Astrocyte of the spinal cord (primary cell): ENCODE data around the gene NATD1.

ENCODE experiments used
- DNase-seq: peaks from one replicate; pipeline ENCODE4 v3.0.0; 2011; ENCODE audit warnings: low read depth, low spot score
- H3K4me3 ChIP-seq: 2 replicates; pipeline ENCODE4 v1.5.1; 2011; ENCODE audit warnings: low read depth, mild to moderate bottlenecking, low read length, moderate library complexity
- CTCF ChIP-seq: IDR thresholded peaks from 2 replicates; pipeline ENCODE4 v1.5.1; 2012; ENCODE audit warnings: low read depth, mild to moderate bottlenecking, low read length, inconsistent platforms
- in situ Hi-C: cut with HindIII; loops from 2 replicates; pipeline ENCODE4 v1.10.0; 2017; ENCODE audit warnings: low sequenced_read_pairs

The NATD1 gene

GRCh38 chr17:21252796-21253645, at the start of gene NATD1:
Gene NATD1 (minus strand): TSS chr17:21253410. CDS start chr17:21253264, 146 bp downstream.
- peak within 1 kb of the TSS; percentile 52 for H3K4me3 ChIP-seq
- in situ Hi-C loops = no loop called here
- peak; percentile 87 for DNase-seq
- TF ChIP-seq CTCF = no peak

GRCh38 chr17:21301593-21302550, 48.7 kb upstream of the NATD1 start:
- no peak overlapping the region for H3K4me3 ChIP-seq
- TF ChIP-seq CTCF = no peak
- no peak for DNase-seq
- in situ Hi-C loops = no loop called here

- H3K4me3 ChIP-seq = no peak overlapping the region
- in situ Hi-C loops = no loop called here
- DNase-seq = no peak
- no peak for TF ChIP-seq CTCF
Observed at GRCh38 chr17:21300601-21301571, 47.7 kb upstream of the NATD1 start.

- no peak overlapping the region for H3K4me3 ChIP-seq
- in situ Hi-C loops = no loop called here
- TF ChIP-seq CTCF = no peak
- no peak for DNase-seq
Observed at GRCh38 chr17:21299981-21300600, 46.9 kb upstream of the NATD1 start.

- in situ Hi-C loops = no loop called here
- no peak overlapping the region for H3K4me3 ChIP-seq
- no peak for DNase-seq
- TF ChIP-seq CTCF = no peak
Observed at GRCh38 chr17:21298983-21299519, 45.8 kb upstream of the NATD1 start.
